ENCODE measurements around the gene INPP5D. TPM values are rescaled to one million over a fixed set of nuclear protein-coding genes. Genes with fewer than 3 reads are reported as not detected.

The INPP5D gene
- total and polyA plus RNA-seq, 2 of the 13 experiments (the other 11 are each of a cell fraction or from before 2014, with no cell fraction given) = 16.7 to 18.0 TPM

- ChIA-PET CTCF (ENCODE audit: low intra/inter-chr PET ratio, low total read pairs) (no interaction called here), POLR2A (no interaction called here)
- WGBS (ENCODE audit: low lambda C conversion rate) = 58% methylated on average over 2 of the region's 2 CpGs
- intact Hi-C loops (cut with micrococcal nuclease; ENCODE audit: unreplicated experiment) = no loop called here
- in situ Hi-C loops (cut with HindIII; ENCODE audit: extremely low pct_ligation_motif_present, low pct_unique_long_range_greater_than_20kb) = loop anchor here (10.0 kb wide), 1 partner anchor 166 kb away; no protein-coding TSS in a partner anchor
- no peaks in the 10 kb centered on the region for H3K36me3 ChIP-seq (replicated peaks in 1 of 2; ENCODE audit: control insufficient read depth in 1 of 2, insufficient read depth in 2 of 2, low read length in 2 of 2)
- DNase-seq (ENCODE audit: low spot score) (no peak), ATAC-seq (no peak), FAIRE-seq (no peak)
- H3K4me2 ChIP-seq (ENCODE audit: low read depth, low read length) = no peak overlapping the region
- TF ChIP-seq ADNP (CRISPR knock-in tag; IDR thresholded peaks at IDR 0.05) (no peak), HOXA5 (CRISPR knock-in tag; IDR thresholded peaks at IDR 0.05) (no peak), YY1 (IDR thresholded peaks at IDR 0.05; ENCODE audit: insufficient read depth, insufficient replicate concordance, low read depth, low read length) (no peak), STAT5B (CRISPR knock-in tag; IDR thresholded peaks at IDR 0.05) (no peak), CREBL2 (CRISPR knock-in tag; IDR thresholded peaks at IDR 0.05; ENCODE audit: borderline replicate concordance) (no peak), ZFP36 (IDR thresholded peaks at IDR 0.05; ENCODE audit: borderline replicate concordance, low read depth, low read length, partially characterized antibody) (peak; percentile 88)
- no peaks in the 10 kb centered on the region for H3K9me3 ChIP-seq (ENCODE audit: low read length)
- H2AFZ ChIP-seq (ENCODE audit: low read length) = no peak overlapping the region
- no peaks in the 10 kb centered on the region for H4K20me1 ChIP-seq (ENCODE audit: insufficient read depth, low read length)
- BruUV-seq (replicated peaks) = no TSS peak
- no peak overlapping the region for H3K4me3 ChIP-seq (replicated peaks in 1 of 3; ENCODE audit: insufficient read depth in 1 of 3, low read depth in 2 of 3, low read length in 3 of 3)
- H3K27ac ChIP-seq (ENCODE audit: extremely low read length, insufficient read depth, low read length) = no peak overlapping the region
- peaks cover 3 to 7% of the 10 kb centered on the region in 2 experiments; a peak in 2 of 5 replicates for H3K27me3 ChIP-seq (ENCODE audit: control insufficient read depth in 1 of 2, insufficient read depth in 2 of 2, low read length in 2 of 2)
- no peaks in the 10 kb centered on the region for H3K79me2 ChIP-seq (ENCODE audit: insufficient read depth, low read length)
- no peaks in the 10 kb centered on the region for H3K4me1 ChIP-seq (ENCODE audit: insufficient read depth, low read length)
- no peak overlapping the region for H3K9ac ChIP-seq (ENCODE audit: insufficient read depth, low read depth, low read length)
Observed at GRCh38 chr2:233020454-233020853, 39.7 kb upstream of the INPP5D start.

- Histone ChIP-seq H3K36me3 (replicated peaks in 1 of 2; ENCODE audit: control insufficient read depth in 1 of 2, insufficient read depth in 2 of 2, low read length in 2 of 2) (no peaks in the 10 kb centered on the region), H3K9ac (ENCODE audit: insufficient read depth, low read depth, low read length) (no peak overlapping the region), H3K4me3 (replicated peaks in 1 of 3; ENCODE audit: insufficient read depth in 1 of 3, low read depth in 2 of 3, low read length in 3 of 3) (no peak overlapping the region), H3K9me3 (ENCODE audit: low read length) (no peaks in the 10 kb centered on the region), H4K20me1 (ENCODE audit: insufficient read depth, low read length) (no peaks in the 10 kb centered on the region), H2AFZ (ENCODE audit: low read length) (no peak overlapping the region), H3K79me2 (ENCODE audit: insufficient read depth, low read length) (no peaks in the 10 kb centered on the region), H3K27ac (ENCODE audit: extremely low read length, insufficient read depth, low read length) (no peak overlapping the region), H3K27me3 (ENCODE audit: control insufficient read depth in 1 of 2, insufficient read depth in 2 of 2, low read length in 2 of 2) (peaks cover 3 to 14% of the 10 kb centered on the region in 2 experiments; a peak in 2 of 5 replicates), H3K4me1 (ENCODE audit: insufficient read depth, low read length) (no peaks in the 10 kb centered on the region), H3K4me2 (ENCODE audit: low read depth, low read length) (no peak overlapping the region)
- no peak for DNase-seq (ENCODE audit: low spot score)
- BruUV-seq (replicated peaks) = no TSS peak
- ATAC-seq = no peak
- in situ Hi-C loops (cut with HindIII; ENCODE audit: extremely low pct_ligation_motif_present, low pct_unique_long_range_greater_than_20kb) = loop anchor here (10.0 kb wide), 1 partner anchor 167 kb away; no protein-coding TSS in a partner anchor
- intact Hi-C loops (cut with micrococcal nuclease; ENCODE audit: unreplicated experiment) = no loop called here
- no peak for FAIRE-seq
- POLR2A ChIA-PET = interaction anchor here (2.5 kb wide), 1 partner anchor 8 kb away, joined by 12 read pairs; the partner anchor contains the start of gene NGEF
- CTCF ChIA-PET (ENCODE audit: low intra/inter-chr PET ratio, low total read pairs) = no interaction called here
- 26% methylated on average over 6 of the region's 8 CpGs for WGBS (ENCODE audit: low lambda C conversion rate)
- TF ChIP-seq TEAD2 (CRISPR knock-in tag; IDR thresholded peaks at IDR 0.05) (no peak), TMF1 (CRISPR knock-in tag; IDR thresholded peaks at IDR 0.05; ENCODE audit: low read depth) (no peak), SETDB1 (CRISPR knock-in tag; IDR thresholded peaks at IDR 0.05; ENCODE audit: borderline replicate concordance) (no peak), ATF7 (IDR thresholded peaks at IDR 0.05) (no peak), ATF7 (CRISPR knock-in tag; IDR thresholded peaks at IDR 0.05) (no peak), LCORL (IDR thresholded peaks at IDR 0.05) (peak; percentile 78; the same call in 1 of the 2 replicates), LCORL (CRISPR knock-in tag; IDR thresholded peaks at IDR 0.05) (no peak), CC2D1A (CRISPR knock-in tag; IDR thresholded peaks at IDR 0.05) (no peak), SP1 (IDR thresholded peaks at IDR 0.05) (no peak), SP1 (CRISPR knock-in tag; IDR thresholded peaks at IDR 0.05) (no peak), ZNF766 (CRISPR knock-in tag; IDR thresholded peaks at IDR 0.05; ENCODE audit: borderline replicate concordance) (no peak), ONECUT2 (CRISPR knock-in tag; IDR thresholded peaks at IDR 0.05) (no peak), ZNF703 (CRISPR knock-in tag; IDR thresholded peaks at IDR 0.05; ENCODE audit: borderline replicate concordance) (no peak), ZBTB37 (CRISPR knock-in tag; IDR thresholded peaks at IDR 0.05) (no peak), CREB1 (IDR thresholded peaks at IDR 0.05) (0 out of 2 replicates have a peak, but pooled peaks have one; percentile 15), CREB1 (CRISPR knock-in tag; IDR thresholded peaks at IDR 0.05) (no peak)
Observed at GRCh38 chr2:233021771-233022170, 38.4 kb upstream of the INPP5D start.
